ENCODE measurements around the gene TAF15. TPM values are rescaled to one million over a fixed set of nuclear protein-coding genes. Genes with fewer than 3 reads are reported as not detected.

TAF15 gene
- total and polyA plus RNA-seq, 2 of the 4 experiments (the other 2 are of a cell fraction): 46.8 to 98.0 TPM

GRCh38 chr17:35797918-35798317 lies 11.4 kb upstream of the TAF15 start:
- Histone ChIP-seq H3K36me3 (ENCODE audit: control insufficient read depth, insufficient read depth, low read length) (no peaks in the 10 kb centered on the region), H3K4me3 (ENCODE audit: insufficient read depth, low read depth, low read length) (no peak overlapping the region), H3K18ac (ENCODE audit: low read depth, low read length) (no peak overlapping the region), H4K20me1 (ENCODE audit: insufficient read depth, low read length) (no peaks in the 10 kb centered on the region), H3K4me1 (ENCODE audit: control insufficient read depth, insufficient read depth, low read length) (no peaks in the 10 kb centered on the region; the same call in 1 of the 2 replicates), H3K9ac (ENCODE audit: low read depth, low read length) (no peak overlapping the region), H2BK20ac (ENCODE audit: low read depth, low read length) (no peak overlapping the region), H3K27me3 (ENCODE audit: control insufficient read depth, insufficient read depth, low read length) (peaks cover 59% of the 10 kb centered on the region), H3K79me1 (ENCODE audit: low read depth in 1 of 2, low read length in 2 of 2) (no peaks in the 10 kb centered on the region), H2AK9ac (replicated peaks; ENCODE audit: low read depth, low read length, poor library complexity) (no peak overlapping the region), H3K9me3 (ENCODE audit: control insufficient read depth, insufficient read depth, low read length) (no peaks in the 10 kb centered on the region), H3K9me1 (ENCODE audit: insufficient read depth, low read length) (no peaks in the 10 kb centered on the region), H3K23ac (ENCODE audit: low read depth, low read length) (no peak overlapping the region), H2BK15ac (ENCODE audit: low read depth, low read length) (no peak overlapping the region), H3K4me2 (ENCODE audit: low read depth, low read length) (no peak overlapping the region), H2BK5ac (ENCODE audit: low read depth, low read length, poor library complexity, severe bottlenecking) (no peak overlapping the region), H2AFZ (replicated peaks; ENCODE audit: low read length, poor library complexity) (no peak overlapping the region), H4K5ac (ENCODE audit: low read depth, low read length) (no peak overlapping the region), H3K4ac (ENCODE audit: low read depth, low read length) (no peak overlapping the region), H3K27ac (ENCODE audit: insufficient read depth, low read length) (no peak overlapping the region), H4K91ac (ENCODE audit: insufficient read depth, low read depth, low read length) (no peak overlapping the region), H2AK5ac (ENCODE audit: low read depth, low read length) (no peak overlapping the region), H4K8ac (ENCODE audit: low read depth in 2 of 2, low read length in 2 of 2) (no peak overlapping the region), H2BK120ac (ENCODE audit: low read depth, low read length) (no peak overlapping the region), H3K56ac (ENCODE audit: extremely low read depth, insufficient read depth, low read length) (no peak overlapping the region), H3K14ac (replicated peaks; ENCODE audit: low read depth, low read length) (no peak overlapping the region)
- in situ Hi-C loops (cut with MboI; ENCODE audit: low sequenced_read_pairs) (no loop called here), dilution Hi-C loops (cut with HindIII; ENCODE audit: low sequenced_read_pairs, unreplicated experiment) (no loop called here), intact Hi-C loops (cut with micrococcal nuclease) (no loop called here)
- WGBS, 2 experiments (ENCODE audit: extremely low coverage in 2 of 2, insufficient read length in 1 of 2): no CpG with 5 or more reads among the region's 5 CpGs
- BruUV-seq (replicated peaks): no TSS peak
- no peak for ATAC-seq (ENCODE audit: low read depth)
- DNase-seq: no peak
- TF ChIP-seq ELK1 (IDR thresholded peaks at IDR 0.05; ENCODE audit: borderline replicate concordance, low read depth, low read length) (no peak), NFE2L2 (IDR thresholded peaks at IDR 0.05; ENCODE audit: low read depth, low read length) (no peak), RCOR1 (IDR thresholded peaks at IDR 0.05; ENCODE audit: insufficient replicate concordance, low read length) (no peak), CTCF (conservative IDR thresholded peaks at IDR 0.05; ENCODE audit: low read depth, low read length) (no peak), MXI1 (IDR thresholded peaks at IDR 0.05; ENCODE audit: borderline replicate concordance, low read depth, low read length) (no peak), POLR2A (IDR thresholded peaks at IDR 0.05; ENCODE audit: low read depth, low read length) (no peak), FOS (IDR thresholded peaks at IDR 0.05; ENCODE audit: low read depth, low read length) (no peak), BHLHE40 (IDR thresholded peaks at IDR 0.05; ENCODE audit: low read depth, low read length) (no peak), MAZ (IDR thresholded peaks at IDR 0.05; ENCODE audit: borderline replicate concordance, low read depth, low read length) (no peak), MAFK (IDR thresholded peaks at IDR 0.05; ENCODE audit: low read depth, low read length) (no peak), USF2 (IDR thresholded peaks at IDR 0.05; ENCODE audit: low read depth, low read length) (no peak), SMC3 (IDR thresholded peaks at IDR 0.05; ENCODE audit: low read depth, low read length) (no peak), RAD21 (IDR thresholded peaks at IDR 0.05; ENCODE audit: low read length) (no peak), RFX5 (IDR thresholded peaks at IDR 0.05; ENCODE audit: low read depth, low read length) (no peak), CEBPB (IDR thresholded peaks at IDR 0.05; ENCODE audit: low read depth, low read length) (no peak)
- ChIA-PET POLR2A (ENCODE audit: unreplicated experiment) (no interaction called here), CTCF (interaction anchor here (0.9 to 1.1 kb wide), 2 partner anchors 11 to 19 kb away, joined by 3 read pairs; no protein-coding TSS in a partner anchor)

All from IMR-90 (cell line).